Measurements from ENCODE around the gene TMEM272. TPM values are rescaled to one million over a fixed set of nuclear protein-coding genes. Genes with fewer than 3 reads are reported as not detected.

Gene TMEM272
- total and polyA plus RNA-seq, 2 of the 13 experiments (the other 11 are each of a cell fraction or from before 2014, with no cell fraction given) = 0.37 to 0.62 TPM

DNA sequence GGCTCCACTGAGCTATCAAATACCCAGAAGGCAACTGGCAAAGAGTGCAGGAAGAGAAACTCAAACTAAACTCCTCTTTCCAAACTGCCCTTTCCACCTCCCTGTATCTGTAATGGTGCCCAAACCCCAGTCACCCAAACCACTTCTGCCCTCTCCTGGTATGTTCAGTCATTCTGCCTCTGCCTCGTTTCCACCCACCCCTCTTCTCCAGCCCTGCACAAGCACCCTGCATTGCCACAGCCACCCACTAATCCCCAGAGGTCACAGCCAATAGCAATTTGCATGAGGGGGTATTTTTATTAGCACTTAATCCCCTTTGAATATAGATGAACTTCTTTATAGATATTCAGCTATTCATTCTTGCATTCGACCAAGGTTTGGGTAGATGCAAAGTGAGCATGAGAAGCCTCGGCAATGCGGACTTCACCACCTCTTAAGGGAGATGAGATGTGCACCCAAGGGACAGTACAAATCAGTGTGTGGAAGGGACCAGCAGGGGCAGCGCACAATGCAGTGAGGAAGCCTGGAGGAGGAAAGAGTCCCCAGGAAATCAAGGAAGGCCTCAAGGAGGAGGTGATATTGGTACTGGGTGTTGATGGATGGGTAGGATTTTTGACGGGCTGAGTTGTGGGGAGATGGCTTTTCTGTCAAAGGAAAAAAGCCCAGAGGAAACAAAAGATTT is 12.4 kb downstream of the TMEM272 start (continued):
- TF ChIP-seq, protein P1, sequence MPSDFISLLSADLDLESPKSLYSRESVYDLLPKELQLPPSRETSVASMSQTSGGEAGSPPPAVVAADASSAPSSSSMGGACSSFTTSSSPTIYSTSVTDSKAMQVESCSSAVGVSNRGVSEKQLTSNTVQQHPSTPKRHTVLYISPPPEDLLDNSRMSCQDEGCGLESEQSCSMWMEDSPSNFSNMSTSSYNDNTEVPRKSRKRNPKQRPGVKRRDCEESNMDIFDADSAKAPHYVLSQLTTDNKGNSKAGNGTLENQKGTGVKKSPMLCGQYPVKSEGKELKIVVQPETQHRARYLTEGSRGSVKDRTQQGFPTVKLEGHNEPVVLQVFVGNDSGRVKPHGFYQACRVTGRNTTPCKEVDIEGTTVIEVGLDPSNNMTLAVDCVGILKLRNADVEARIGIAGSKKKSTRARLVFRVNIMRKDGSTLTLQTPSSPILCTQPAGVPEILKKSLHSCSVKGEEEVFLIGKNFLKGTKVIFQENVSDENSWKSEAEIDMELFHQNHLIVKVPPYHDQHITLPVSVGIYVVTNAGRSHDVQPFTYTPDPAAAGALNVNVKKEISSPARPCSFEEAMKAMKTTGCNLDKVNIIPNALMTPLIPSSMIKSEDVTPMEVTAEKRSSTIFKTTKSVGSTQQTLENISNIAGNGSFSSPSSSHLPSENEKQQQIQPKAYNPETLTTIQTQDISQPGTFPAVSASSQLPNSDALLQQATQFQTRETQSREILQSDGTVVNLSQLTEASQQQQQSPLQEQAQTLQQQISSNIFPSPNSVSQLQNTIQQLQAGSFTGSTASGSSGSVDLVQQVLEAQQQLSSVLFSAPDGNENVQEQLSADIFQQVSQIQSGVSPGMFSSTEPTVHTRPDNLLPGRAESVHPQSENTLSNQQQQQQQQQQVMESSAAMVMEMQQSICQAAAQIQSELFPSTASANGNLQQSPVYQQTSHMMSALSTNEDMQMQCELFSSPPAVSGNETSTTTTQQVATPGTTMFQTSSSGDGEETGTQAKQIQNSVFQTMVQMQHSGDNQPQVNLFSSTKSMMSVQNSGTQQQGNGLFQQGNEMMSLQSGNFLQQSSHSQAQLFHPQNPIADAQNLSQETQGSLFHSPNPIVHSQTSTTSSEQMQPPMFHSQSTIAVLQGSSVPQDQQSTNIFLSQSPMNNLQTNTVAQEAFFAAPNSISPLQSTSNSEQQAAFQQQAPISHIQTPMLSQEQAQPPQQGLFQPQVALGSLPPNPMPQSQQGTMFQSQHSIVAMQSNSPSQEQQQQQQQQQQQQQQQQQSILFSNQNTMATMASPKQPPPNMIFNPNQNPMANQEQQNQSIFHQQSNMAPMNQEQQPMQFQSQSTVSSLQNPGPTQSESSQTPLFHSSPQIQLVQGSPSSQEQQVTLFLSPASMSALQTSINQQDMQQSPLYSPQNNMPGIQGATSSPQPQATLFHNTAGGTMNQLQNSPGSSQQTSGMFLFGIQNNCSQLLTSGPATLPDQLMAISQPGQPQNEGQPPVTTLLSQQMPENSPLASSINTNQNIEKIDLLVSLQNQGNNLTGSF (CRISPR knock-in tag; IDR thresholded peaks at IDR 0.05) = no peak
- TF ChIP-seq STAG1 (CRISPR knock-in tag; IDR thresholded peaks at IDR 0.05) (peak; percentile 58), ZNF781 (CRISPR knock-in tag; IDR thresholded peaks at IDR 0.05; ENCODE audit: borderline replicate concordance, not compliant biosample characterization) (no peak)

DNA sequence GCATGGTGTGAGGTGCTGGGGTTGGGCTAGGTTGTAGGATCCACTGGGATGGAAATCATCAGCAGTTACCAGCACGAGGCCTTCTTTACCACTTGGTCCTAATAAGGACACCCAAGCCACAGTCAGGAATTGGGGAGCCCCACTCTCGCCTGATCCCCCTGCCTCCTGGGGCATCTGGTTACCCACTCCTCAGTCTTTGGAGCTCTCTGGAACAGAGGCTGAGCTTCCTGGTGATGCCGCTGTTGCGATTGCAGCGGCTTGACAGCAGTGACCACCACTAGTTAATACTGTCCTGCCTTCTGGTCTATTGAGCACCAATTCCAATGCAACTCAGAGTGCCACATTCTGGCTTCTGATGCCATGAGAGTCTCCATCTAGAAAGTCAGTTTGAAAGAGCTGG is 13.5 kb downstream of the TMEM272 start:
- in situ Hi-C loops (cut with HindIII; ENCODE audit: extremely low pct_ligation_motif_present, low pct_unique_long_range_greater_than_20kb) (no loop called here), intact Hi-C loops (cut with micrococcal nuclease; ENCODE audit: unreplicated experiment) (no loop called here)
- Histone ChIP-seq H3K27me3 (ENCODE audit: control insufficient read depth in 1 of 2, insufficient read depth in 2 of 2, low read length in 2 of 2) (no peaks in the 10 kb centered on the region), H3K4me3 (replicated peaks in 1 of 3; ENCODE audit: insufficient read depth in 1 of 3, low read depth in 2 of 3, low read length in 3 of 3) (no peak overlapping the region), H3K9me3 (ENCODE audit: low read length) (no peaks in the 10 kb centered on the region), H3K4me1 (ENCODE audit: insufficient read depth, low read length) (no peaks in the 10 kb centered on the region), H3K4me2 (ENCODE audit: low read depth, low read length) (no peak overlapping the region), H3K9ac (ENCODE audit: insufficient read depth, low read depth, low read length) (no peak overlapping the region), H3K27ac (ENCODE audit: extremely low read length, insufficient read depth, low read length) (no peak overlapping the region), H2AFZ (ENCODE audit: low read length) (no peak overlapping the region), H3K36me3 (replicated peaks in 1 of 2; ENCODE audit: control insufficient read depth in 1 of 2, insufficient read depth in 2 of 2, low read length in 2 of 2) (no peaks in the 10 kb centered on the region), H4K20me1 (ENCODE audit: insufficient read depth, low read length) (no peaks in the 10 kb centered on the region), H3K79me2 (ENCODE audit: insufficient read depth, low read length) (no peaks in the 10 kb centered on the region)
- POLR2A ChIA-PET = no interaction called here
- ATAC-seq = no peak
- CTCF ChIA-PET (ENCODE audit: low intra/inter-chr PET ratio, low total read pairs) = no interaction called here
- BruUV-seq (replicated peaks) = no TSS peak
- no peak for DNase-seq (ENCODE audit: low spot score)
- no peak for FAIRE-seq
- WGBS (ENCODE audit: low lambda C conversion rate) = 94% methylated on average over 3 of the region's 5 CpGs
- TF ChIP-seq NFIB (CRISPR knock-in tag; IDR thresholded peaks at IDR 0.05; ENCODE audit: borderline replicate concordance) = no peak

Data from HepG2 (cell line).